Esophagus muscularis mucosa (tissue), 3 donors: ENCODE data around the gene ITPR1.

Experiments
- POLR2A ChIP-seq: fragments of 450-650 bp; IDR thresholded peaks from one replicate; pipeline ENCODE4 v1.6.1; 2017; ENCODE audit warnings: antibody characterized with exemption, moderate library complexity, mild to moderate bottlenecking, low read depth
- TF ChIP-seq, protein P1 (sequence below), 3 experiments: fragments of 200-600 bp in 2 of 3; fragments of 450-650 bp in 1 of 3; sonication (generic) in 2 of 3; IDR thresholded peaks; one replicate each; pipeline ENCODE4 v1.5.1; 2017 to 2019; ENCODE audit warnings: antibody characterized with exemption in 3 of 3, mild to moderate bottlenecking in 2 of 3, moderate library complexity in 1 of 3

DNA sequence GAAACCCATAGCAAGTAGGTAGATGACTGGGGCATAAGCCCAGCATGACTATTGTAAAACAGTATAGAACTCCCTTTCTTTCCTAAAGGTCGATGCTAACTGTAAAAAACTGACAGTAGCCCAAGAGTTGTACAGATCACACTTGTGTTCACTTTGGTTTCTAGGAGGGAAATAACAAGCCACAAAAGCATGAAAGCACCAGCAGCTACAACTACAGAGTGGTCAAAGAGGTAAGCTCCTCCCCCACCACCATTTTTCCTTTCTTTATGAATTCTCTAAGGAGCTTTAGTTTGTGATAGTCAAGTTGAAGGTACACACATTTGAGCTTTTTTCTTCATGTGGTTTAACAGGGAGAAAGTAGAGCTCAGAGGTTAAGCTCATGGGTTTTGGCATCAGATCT, 191.0 kb downstream of the ITPR1 start:
- TF ChIP-seq, protein P1, sequence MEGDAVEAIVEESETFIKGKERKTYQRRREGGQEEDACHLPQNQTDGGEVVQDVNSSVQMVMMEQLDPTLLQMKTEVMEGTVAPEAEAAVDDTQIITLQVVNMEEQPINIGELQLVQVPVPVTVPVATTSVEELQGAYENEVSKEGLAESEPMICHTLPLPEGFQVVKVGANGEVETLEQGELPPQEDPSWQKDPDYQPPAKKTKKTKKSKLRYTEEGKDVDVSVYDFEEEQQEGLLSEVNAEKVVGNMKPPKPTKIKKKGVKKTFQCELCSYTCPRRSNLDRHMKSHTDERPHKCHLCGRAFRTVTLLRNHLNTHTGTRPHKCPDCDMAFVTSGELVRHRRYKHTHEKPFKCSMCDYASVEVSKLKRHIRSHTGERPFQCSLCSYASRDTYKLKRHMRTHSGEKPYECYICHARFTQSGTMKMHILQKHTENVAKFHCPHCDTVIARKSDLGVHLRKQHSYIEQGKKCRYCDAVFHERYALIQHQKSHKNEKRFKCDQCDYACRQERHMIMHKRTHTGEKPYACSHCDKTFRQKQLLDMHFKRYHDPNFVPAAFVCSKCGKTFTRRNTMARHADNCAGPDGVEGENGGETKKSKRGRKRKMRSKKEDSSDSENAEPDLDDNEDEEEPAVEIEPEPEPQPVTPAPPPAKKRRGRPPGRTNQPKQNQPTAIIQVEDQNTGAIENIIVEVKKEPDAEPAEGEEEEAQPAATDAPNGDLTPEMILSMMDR (IDR thresholded peaks at IDR 0.05) = no peak
- TF ChIP-seq POLR2A = no peak
